HepG2 (cell line): ENCODE measurements around the gene PRODH. TPM values are rescaled to one million over a fixed set of nuclear protein-coding genes. Genes with fewer than 3 reads are reported as not detected.
"Not testable (repeated sequence)": the region's sequence is repeated elsewhere in the genome, so short reads cannot be mapped to it uniquely, and the experiment has no call there.

Experiments
- ATAC-seq: fragments of 200-7000 bp; cut with Tn5 transposase; 3 replicates; pipeline ENCODE4 v1.9.1; 2020; ENCODE audit warnings: mild to moderate bottlenecking, moderate library complexity
- BruUV-seq: library from RNA; stranded (reverse); fragments of 400-500 nt; replicated peaks from 2 replicates; lab custom pipeline; 2021; lab: Mats Ljungman, UMichigan
- CTCF ChIA-PET: fragments of 300-600 bp; formaldehyde crosslinking; extraction: SDS; loops from one replicate; lab custom pipeline; 2021; ENCODE audit warnings: low total read pairs, inconsistent platforms, low intra/inter-chr PET ratio; lab: Yijun Ruan, JAX
- POLR2A ChIA-PET: fragments of 350-600 bp; sonication (Branson Sonifier 250); formaldehyde crosslinking; loops from one replicate; lab custom pipeline; 2020; ENCODE audit warnings: antibody characterized with exemption, inconsistent platforms; lab: Yijun Ruan, JAX
- DNase-seq: peaks from one replicate; pipeline ENCODE4 v3.0.0-alpha.2; 2015; ENCODE audit warnings: low spot score
- FAIRE-seq: peaks from 3 replicates; lab custom pipeline; 2011; peaks lifted over from hg19 to GRCh38; lab: Jason Lieb, UNC
- H2AFZ ChIP-seq: one replicate; pipeline ENCODE4 v1.6.1; 2011; ENCODE audit warnings: low read length, inconsistent platforms
- H3K27ac ChIP-seq: fragments of 300-600 bp; 3 replicates; pipeline ENCODE4 v1.8.0; 2011; ENCODE audit warnings: mixed run types, mild to moderate bottlenecking, mixed read lengths, low read length, inconsistent platforms; ENCODE audit not compliant: insufficient read depth; ENCODE audit errors: extremely low read length
- H3K27me3 ChIP-seq, 2 experiments: fragments of 200-600 bp in 1 of 2; 2 replicates in 1 of 2; 3 replicates in 1 of 2; pipeline versions ENCODE4 v1.6.0 to v1.8.0; 2011; ENCODE audit warnings: low read length in 2 of 2, mild to moderate bottlenecking in 2 of 2, moderate library complexity in 2 of 2, inconsistent platforms in 1 of 2; ENCODE audit not compliant: insufficient read depth in 2 of 2, control insufficient read depth in 1 of 2
- H3K36me3 ChIP-seq, 2 experiments: fragments of 200-600 bp in 1 of 2; replicated peaks in 1 of 2; 2 replicates in 1 of 2; 3 replicates in 1 of 2; pipeline versions ENCODE4 v1.5.1 to v1.8.0; 2011; ENCODE audit warnings: low read length in 2 of 2, inconsistent platforms in 1 of 2; ENCODE audit not compliant: insufficient read depth in 2 of 2, control insufficient read depth in 1 of 2
- H3K4me1 ChIP-seq: 2 replicates; pipeline ENCODE4 v1.5.1; 2012; ENCODE audit warnings: low read length, inconsistent platforms; ENCODE audit not compliant: insufficient read depth
- H3K4me2 ChIP-seq: 2 replicates; pipeline ENCODE4 v1.6.0; 2011; ENCODE audit warnings: low read depth, low read length, inconsistent platforms
- H3K4me3 ChIP-seq, 3 experiments: fragments of 200-600 bp in 1 of 3; sonication (generic), shearing (Covaris generic) in 1 of 3; replicated peaks in 1 of 3; 2 replicates each; pipeline ENCODE4 v1.5.1; 2011 to 2016; ENCODE audit warnings: low read length in 3 of 3, inconsistent platforms in 2 of 3, low read depth in 2 of 3, mild to moderate bottlenecking in 2 of 3, control low read depth in 1 of 3, mixed read lengths in 1 of 3; ENCODE audit not compliant: insufficient read depth in 1 of 3
- H3K79me2 ChIP-seq: one replicate; pipeline ENCODE4 v1.6.1; 2011; ENCODE audit warnings: low read length, inconsistent platforms; ENCODE audit not compliant: insufficient read depth
- H3K9ac ChIP-seq: 2 replicates; pipeline ENCODE4 v1.6.0; 2011; ENCODE audit warnings: mild to moderate bottlenecking, low read depth, low read length, inconsistent platforms; ENCODE audit not compliant: insufficient read depth
- H3K9me3 ChIP-seq: 2 replicates; pipeline ENCODE4 v1.5.1; 2012; ENCODE audit warnings: mild to moderate bottlenecking, low read length
- H4K20me1 ChIP-seq: 2 replicates; pipeline ENCODE4 v1.6.0; 2011; ENCODE audit warnings: inconsistent platforms, mild to moderate bottlenecking, low read length, moderate library complexity; ENCODE audit not compliant: insufficient read depth
- ZBTB40 ChIP-seq, 2 experiments: fragments of 450-650 bp in 1 of 2; sonication (generic) in 1 of 2; formaldehyde crosslinking in 1 of 2; IDR thresholded peaks; 2 replicates each; pipeline versions ENCODE4 v1.6.1 to v1.8.0; 2016 to 2022; ENCODE audit warnings: antibody characterized with exemption in 1 of 2, mild to moderate bottlenecking in 1 of 2, missing genetic modification reagents in 1 of 2
- WGBS: methylation state at CpG from one replicate; pipeline ENCODE4 v1.1.6; 2017; ENCODE audit warnings: low lambda C conversion rate; 5-methylcytosine and 5-hydroxymethylcytosine counted together
- in situ Hi-C: cut with HindIII; loops from 2 replicates; pipeline ENCODE4 v1.10.0; 2017; ENCODE audit warnings: low pct_unique_long_range_greater_than_20kb; ENCODE audit not compliant: extremely low pct_ligation_motif_present
- intact Hi-C: fragments of 100-400 bp; cut with micrococcal nuclease; formaldehyde crosslinking; loops from one replicate; pipeline ENCODE4 v1.10.0; 2022; ENCODE audit not compliant: unreplicated experiment
- polyA plus RNA-seq, 8 experiments: library from polyadenylated mRNA; depleted of rRNA in 3 of 8; stranded (reverse) in 7 of 8; unstranded in 1 of 8; fragments of >200 nt; fragmentation: Illumina TruSeq in 4 of 8; extraction: Trizol in 4 of 8; gene quantifications; 2 replicates each; pipeline versions ENCODE4 v1.2.1 to v1.2.3, GENCODE V29; 2011 to 2016; ENCODE audit warnings: low read depth in 4 of 8, missing spikeins in 1 of 8, mixed read lengths in 1 of 8; ENCODE audit not compliant: insufficient read depth in 1 of 8
- total RNA-seq, 5 experiments: library from RNA; depleted of rRNA; stranded (reverse); fragments of >200 nt; fragmentation: Illumina TruSeq; extraction: Trizol; gene quantifications; 2 replicates each; pipeline ENCODE4 v1.2.3, GENCODE V29; 2016; ENCODE audit warnings: low read depth in 1 of 5

PRODH gene
- total and polyA plus RNA-seq, 2 of the 13 experiments (the other 11 are each of a cell fraction or from before 2014, with no cell fraction given), result 0.29 to 0.30 TPM

GRCh38 chr22:18925368-18926064 is 10.6 kb downstream of the PRODH start (continued):
- TF ChIP-seq ZBTB40 (IDR thresholded peaks at IDR 0.05), result no peak
- TF ChIP-seq ZBTB40 (CRISPR knock-in tag; IDR thresholded peaks at IDR 0.05), result no peak

GRCh38 chr22:18920257-18920902 is 15.7 kb downstream of the PRODH start:
- H3K36me3 ChIP-seq, in situ Hi-C loops, intact Hi-C loops, ATAC-seq, BruUV-seq, H2AFZ ChIP-seq, H3K4me1 ChIP-seq, H3K27ac ChIP-seq, H3K79me2 ChIP-seq, DNase-seq, H3K4me3 ChIP-seq, H3K4me2 ChIP-seq, H4K20me1 ChIP-seq, H3K9ac ChIP-seq, FAIRE-seq, POLR2A ChIA-PET, CTCF ChIA-PET, H3K9me3 ChIP-seq, H3K27me3 ChIP-seq: not testable (repeated sequence)
- WGBS, result no CpG with 5 or more reads among the region's 12 CpGs

- H3K79me2 ChIP-seq, H3K4me1 ChIP-seq, H3K9ac ChIP-seq, BruUV-seq, H3K27ac ChIP-seq, FAIRE-seq, H3K27me3 ChIP-seq, intact Hi-C loops, in situ Hi-C loops, DNase-seq, POLR2A ChIA-PET, H3K9me3 ChIP-seq, H2AFZ ChIP-seq, H3K4me3 ChIP-seq, ATAC-seq, H3K36me3 ChIP-seq, H3K4me2 ChIP-seq, CTCF ChIA-PET, H4K20me1 ChIP-seq: not testable (repeated sequence)
- WGBS, result 0% methylated on average over 1 of the region's 3 CpGs
Observed at GRCh38 chr22:18917818-18918217, 18.3 kb downstream of the PRODH start.
